HUDEP-2 (cell line): ENCODE measurements around the gene FBXW11.

Experiments
- DNase-seq, 76 experiments: peaks; one replicate each; lab custom pipeline; 2025; ENCODE audit not compliant: unreplicated experiment in 76 of 76; lab: John Stamatoyannopoulos, UW

The FBXW11 gene

GRCh38 chr5:172006321-172007174 is at the start of gene FBXW11:
TSS of gene FBXW11 (minus strand) at chr5:172006638. CDS start at chr5:172006502, 136 bp downstream.
- DNase-seq: peak in 75 of 76 experiments; percentile 61 to 96 (median 90)

GRCh38 chr5:172055996-172056395 is 49.6 kb upstream of the FBXW11 start:
- no peak for DNase-seq

- DNase-seq: no peak
Observed at GRCh38 chr5:172055421-172055820, 49.0 kb upstream of the FBXW11 start.

GRCh38 chr5:172054611-172055153 is 48.2 kb upstream of the FBXW11 start:
- no peak for DNase-seq

GRCh38 chr5:172052450-172053236 is 46.2 kb upstream of the FBXW11 start:
- peak in 6 of 76 experiments; percentile 2 to 29 (median 7) for DNase-seq

- peak in 13 of 76 experiments; percentile 2 to 59 (median 15) for DNase-seq
Observed at GRCh38 chr5:172051643-172052339, 45.4 kb upstream of the FBXW11 start.

GRCh38 chr5:172050080-172050479 is 43.6 kb upstream of the FBXW11 start:
- no peak for DNase-seq

GRCh38 chr5:172049226-172049796 is 42.9 kb upstream of the FBXW11 start:
- DNase-seq: no peak

GRCh38 chr5:172048539-172049101 is 42.2 kb upstream of the FBXW11 start:
- DNase-seq: no peak

GRCh38 chr5:172048170-172048422 is 41.7 kb upstream of the FBXW11 start:
- DNase-seq: no peak

- DNase-seq: no peak
Observed at GRCh38 chr5:172046593-172046992, 40.2 kb upstream of the FBXW11 start.

GRCh38 chr5:172045315-172045632 is 38.8 kb upstream of the FBXW11 start:
- no peak for DNase-seq

GRCh38 chr5:172044631-172045314 is 38.3 kb upstream of the FBXW11 start:
- DNase-seq: no peak

GRCh38 chr5:172043865-172044264 is 37.4 kb upstream of the FBXW11 start:
- DNase-seq: no peak

GRCh38 chr5:172042183-172042582 is 35.7 kb upstream of the FBXW11 start:
- DNase-seq: no peak

GRCh38 chr5:172038167-172038566 is 31.7 kb upstream of the FBXW11 start:
- no peak for DNase-seq

GRCh38 chr5:172035049-172035448 is 28.6 kb upstream of the FBXW11 start:
- DNase-seq: no peak

GRCh38 chr5:172031894-172032461 is 25.5 kb upstream of the FBXW11 start:
- DNase-seq: no peak

GRCh38 chr5:172029876-172030275 is 23.4 kb upstream of the FBXW11 start:
- no peak for DNase-seq

- no peak for DNase-seq
Observed at GRCh38 chr5:172028167-172028566, 21.7 kb upstream of the FBXW11 start.
